HS-5 (cell line): Measurements from ENCODE around the gene SIGLEC5.

Experiments
- DNase-seq: peaks from one replicate; pipeline ENCODE4 v3.0.0-alpha.2; 2012; ENCODE audit warnings: low read depth

SIGLEC5 gene

GRCh38 chr19:51587264-51588191, 42.7 kb downstream of the SIGLEC5 start:
- no peak for DNase-seq

GRCh38 chr19:51586799-51587198, 43.4 kb downstream of the SIGLEC5 start:
- no peak for DNase-seq

GRCh38 chr19:51586103-51586728, 44.0 kb downstream of the SIGLEC5 start:
- DNase-seq, result no peak

GRCh38 chr19:51576850-51577249, 53.4 kb downstream of the SIGLEC5 start:
- no peak for DNase-seq

GRCh38 chr19:51573331-51573730, 56.9 kb downstream of the SIGLEC5 start:
- no peak for DNase-seq

GRCh38 chr19:51572908-51573307, 57.3 kb downstream of the SIGLEC5 start:
- DNase-seq, result peak; percentile 50

GRCh38 chr19:51572410-51572809, 57.8 kb downstream of the SIGLEC5 start:
- DNase-seq, result no peak

- DNase-seq, result no peak
These were observed 58.6 kb downstream of the SIGLEC5 start for GRCh38 chr19:51571599-51571998.

GRCh38 chr19:51570962-51571575, 59.1 kb downstream of the SIGLEC5 start, which contains the start of gene ZNF175:
TSS of gene ZNF175 (plus strand) at chr19:51571283. CDS start at chr19:51573330, 2,047 bp downstream.
- peak; percentile 95 for DNase-seq

GRCh38 chr19:51568456-51568855, 61.7 kb downstream of the SIGLEC5 start:
- DNase-seq, result no peak

GRCh38 chr19:51567583-51567982, 62.6 kb downstream of the SIGLEC5 start:
- DNase-seq, result no peak

GRCh38 chr19:51566489-51567100, 63.6 kb downstream of the SIGLEC5 start:
- DNase-seq, result no peak

- no peak for DNase-seq
These were observed 64.6 kb downstream of the SIGLEC5 start for GRCh38 chr19:51565583-51565982.

GRCh38 chr19:51564791-51565190, 65.4 kb downstream of the SIGLEC5 start:
- no peak for DNase-seq
